Ovary (tissue), 3 donors: ENCODE measurements around the gene PAFAH1B2.

Experiments used
- EP300 ChIP-seq: sonication (generic); formaldehyde crosslinking; IDR thresholded peaks from one replicate; pipeline ENCODE4 v1.6.1; 2017; ENCODE audit warnings: antibody characterized with exemption
- POLR2A ChIP-seq: fragments of 450-650 bp; IDR thresholded peaks from one replicate; pipeline ENCODE4 v1.6.1; 2017; ENCODE audit warnings: antibody characterized with exemption, mild to moderate bottlenecking, moderate library complexity
- TF ChIP-seq, protein P1 (sequence below), 3 donors: fragments of 450-650 bp in 2 of 3; fragments of 200-600 bp in 1 of 3; IDR thresholded peaks; one replicate each; pipeline versions ENCODE4 v1.5.1 to v1.8.0; 2016 to 2022; ENCODE audit warnings: antibody characterized with exemption in 3 of 3, mild to moderate bottlenecking in 1 of 3
- donor health status: DM: no; HTN: no; CAD: no.

DNA sequence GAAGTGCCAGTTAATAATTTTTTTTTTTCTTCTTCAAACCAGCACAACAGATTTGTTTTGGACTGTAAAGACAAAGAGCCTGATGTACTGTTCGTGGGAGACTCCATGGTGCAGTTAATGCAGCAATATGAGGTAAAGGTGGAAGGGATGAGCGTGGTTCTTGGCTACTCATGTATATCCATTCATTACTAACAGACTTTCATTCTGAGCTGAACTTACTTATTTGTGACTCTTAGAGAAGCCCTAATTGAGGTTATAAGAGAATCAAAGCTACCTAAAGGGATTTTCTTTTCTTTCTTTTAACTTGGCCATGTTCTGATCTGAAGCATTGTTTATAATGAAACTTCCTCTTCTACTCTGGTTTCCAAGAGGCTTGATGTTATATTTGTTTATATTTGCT lies 15.8 kb downstream of the PAFAH1B2 start:
- TF ChIP-seq, protein P1, sequence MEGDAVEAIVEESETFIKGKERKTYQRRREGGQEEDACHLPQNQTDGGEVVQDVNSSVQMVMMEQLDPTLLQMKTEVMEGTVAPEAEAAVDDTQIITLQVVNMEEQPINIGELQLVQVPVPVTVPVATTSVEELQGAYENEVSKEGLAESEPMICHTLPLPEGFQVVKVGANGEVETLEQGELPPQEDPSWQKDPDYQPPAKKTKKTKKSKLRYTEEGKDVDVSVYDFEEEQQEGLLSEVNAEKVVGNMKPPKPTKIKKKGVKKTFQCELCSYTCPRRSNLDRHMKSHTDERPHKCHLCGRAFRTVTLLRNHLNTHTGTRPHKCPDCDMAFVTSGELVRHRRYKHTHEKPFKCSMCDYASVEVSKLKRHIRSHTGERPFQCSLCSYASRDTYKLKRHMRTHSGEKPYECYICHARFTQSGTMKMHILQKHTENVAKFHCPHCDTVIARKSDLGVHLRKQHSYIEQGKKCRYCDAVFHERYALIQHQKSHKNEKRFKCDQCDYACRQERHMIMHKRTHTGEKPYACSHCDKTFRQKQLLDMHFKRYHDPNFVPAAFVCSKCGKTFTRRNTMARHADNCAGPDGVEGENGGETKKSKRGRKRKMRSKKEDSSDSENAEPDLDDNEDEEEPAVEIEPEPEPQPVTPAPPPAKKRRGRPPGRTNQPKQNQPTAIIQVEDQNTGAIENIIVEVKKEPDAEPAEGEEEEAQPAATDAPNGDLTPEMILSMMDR (IDR thresholded peaks at IDR 0.05) = no peak
- no peak for TF ChIP-seq EP300
- TF ChIP-seq POLR2A = no peak
